A673 (cell line): Measurements from ENCODE around the gene EYS. TPM values are rescaled to one million over a fixed set of nuclear protein-coding genes. Genes with fewer than 3 reads are reported as not detected.
"Not testable (repeated sequence)": the region's sequence is repeated elsewhere in the genome, so short reads cannot be mapped to it uniquely, and the experiment has no call there.

Source experiments
- BruUV-seq: library from RNA; stranded (reverse); fragments of 400-500 nt; replicated peaks from 2 replicates; lab custom pipeline; 2021; lab: Mats Ljungman, UMichigan
- CTCF ChIA-PET: fragments of 300-600 bp; sonication (Branson Sonifier 250); formaldehyde crosslinking; loops from one replicate; lab custom pipeline; 2022; ENCODE audit warnings: antibody characterized with exemption; lab: Charles Lee
- POLR2A ChIA-PET: fragments of 300-600 bp; sonication (Branson Sonifier 250); formaldehyde crosslinking; loops from one replicate; lab custom pipeline; 2022; ENCODE audit warnings: antibody characterized with exemption; ENCODE audit not compliant: low non-redundant PET; lab: Charles Lee
- DNase-seq: peaks from one replicate; pipeline ENCODE4 v3.0.0-alpha.2; 2015; ENCODE audit warnings: low spot score
- H3K27ac ChIP-seq: fragments of 200-600 bp; sonication (generic); 2 replicates; pipeline ENCODE4 v1.5.1; 2016; ENCODE audit warnings: mixed run types, low read depth, mild to moderate bottlenecking, mixed read lengths, antibody characterized with exemption, low read length; ENCODE audit not compliant: poor library complexity, severe bottlenecking
- H3K27me3 ChIP-seq: fragments of 200-600 bp; sonication (generic); replicated peaks from 2 replicates; pipeline ENCODE4 v1.6.1; 2017; ENCODE audit warnings: mixed run types, low read depth, mild to moderate bottlenecking, mixed read lengths, antibody characterized with exemption, low read length; ENCODE audit not compliant: insufficient read depth, poor library complexity
- H3K36me3 ChIP-seq: fragments of 200-600 bp; sonication (generic); 2 replicates; pipeline ENCODE4 v1.6.1; 2016; ENCODE audit warnings: mixed run types, mild to moderate bottlenecking, mixed read lengths, antibody characterized with exemption, low read length; ENCODE audit not compliant: insufficient read depth, poor library complexity, severe bottlenecking
- H3K4me1 ChIP-seq: fragments of 200-600 bp; sonication (generic); 2 replicates; pipeline ENCODE4 v1.6.1; 2017; ENCODE audit warnings: mixed run types, mild to moderate bottlenecking, mixed read lengths, antibody characterized with exemption, low read length; ENCODE audit not compliant: insufficient read depth, poor library complexity, severe bottlenecking
- H3K4me3 ChIP-seq: fragments of 200-600 bp; sonication (generic); 2 replicates; pipeline ENCODE4 v1.5.1; 2016; ENCODE audit warnings: low read depth, mixed run types, mild to moderate bottlenecking, mixed read lengths, low read length; ENCODE audit not compliant: poor library complexity, severe bottlenecking
- H3K9me3 ChIP-seq: fragments of 200-600 bp; sonication (generic); 2 replicates; pipeline ENCODE4 v1.6.1; 2016; ENCODE audit warnings: mixed run types, low read depth, mild to moderate bottlenecking, mixed read lengths, antibody characterized with exemption, low read length; ENCODE audit not compliant: poor library complexity, severe bottlenecking
- CTCF ChIP-seq: fragments of 300-800, 200-600 bp; sonication (generic); conservative IDR thresholded peaks from 2 replicates; pipeline ENCODE4 v1.5.1; 2017; ENCODE audit warnings: low read depth, mild to moderate bottlenecking, antibody characterized with exemption, low read length, moderate library complexity, mixed read lengths
- EZH2 ChIP-seq: fragments of 200-600 bp; sonication (generic); IDR thresholded peaks from 2 replicates; pipeline ENCODE4 v1.6.1; 2017; ENCODE audit warnings: borderline replicate concordance, low read depth, mild to moderate bottlenecking, mixed read lengths, antibody characterized with exemption, low read length; ENCODE audit not compliant: poor library complexity, severe bottlenecking
- intact Hi-C: fragments of 100-400 bp; cut with micrococcal nuclease; formaldehyde crosslinking; loops from one replicate; pipeline ENCODE4 v1.10.0; 2022; ENCODE audit not compliant: unreplicated experiment
- total RNA-seq: library from RNA; stranded (reverse); gene quantifications from 2 replicates; pipeline ENCODE4 v1.2.3, GENCODE V29; 2021

The EYS gene
- total RNA-seq, 1 experiment from 2014 or later, result 0.47 TPM

GRCh38 chr6:64467656-64468055 is 1239.4 kb downstream of the EYS start:
- TF ChIP-seq EZH2 (no peak), CTCF (no peak)
- H3K4me1 ChIP-seq, result no peaks in the 10 kb centered on the region
- H3K27me3 ChIP-seq, result no peaks in the 10 kb centered on the region
- no TSS peak for BruUV-seq
- CTCF ChIA-PET, result no interaction called here
- no peak overlapping the region for H3K27ac ChIP-seq
- H3K36me3 ChIP-seq, result no peaks in the 10 kb centered on the region
- intact Hi-C loops, result no loop called here
- DNase-seq, result no peak
- H3K9me3 ChIP-seq, result peaks cover 4% of the 10 kb centered on the region
- H3K4me3 ChIP-seq, result no peak overlapping the region
- POLR2A ChIA-PET, result no interaction called here

- Histone ChIP-seq H3K4me1 (no peaks in the 10 kb centered on the region), H3K27me3 (no peaks in the 10 kb centered on the region), H3K4me3 (no peak overlapping the region), H3K36me3 (no peaks in the 10 kb centered on the region), H3K27ac (no peak overlapping the region), H3K9me3 (no peaks in the 10 kb centered on the region)
- TF ChIP-seq EZH2 (no peak), CTCF (no peak)
- BruUV-seq, result no TSS peak
- intact Hi-C loops, result no loop called here
- DNase-seq, result no peak
- POLR2A ChIA-PET, result no interaction called here
- CTCF ChIA-PET, result no interaction called here
Measured at GRCh38 chr6:64459411-64459944, 1247.5 kb downstream of the EYS start.

- intact Hi-C loops, H3K4me1 ChIP-seq, CTCF ChIA-PET, H3K27me3 ChIP-seq, POLR2A ChIA-PET, H3K4me3 ChIP-seq, H3K9me3 ChIP-seq, H3K36me3 ChIP-seq, H3K27ac ChIP-seq, DNase-seq, BruUV-seq: not testable (repeated sequence)
Measured at GRCh38 chr6:64448101-64448500, 1258.9 kb downstream of the EYS start.

- BruUV-seq, result no TSS peak
- ChIA-PET POLR2A (no interaction called here), CTCF (no interaction called here)
- no peak overlapping the region for H3K27ac ChIP-seq
- no peaks in the 10 kb centered on the region for H3K27me3 ChIP-seq
- intact Hi-C loops, result no loop called here
- no peaks in the 10 kb centered on the region for H3K4me1 ChIP-seq
- no peak for TF ChIP-seq CTCF
- TF ChIP-seq EZH2, result no peak
- no peaks in the 10 kb centered on the region for H3K9me3 ChIP-seq
- H3K36me3 ChIP-seq, result no peaks in the 10 kb centered on the region
- H3K4me3 ChIP-seq, result no peak overlapping the region
- DNase-seq, result no peak
Measured at GRCh38 chr6:64445038-64445437, 1262.0 kb downstream of the EYS start.
